Breast epithelium (tissue), 4 donors: ENCODE data around the gene TRAPPC5. TPM values are rescaled to one million over a fixed set of nuclear protein-coding genes. Genes with fewer than 3 reads are reported as not detected.

Source experiments
- DNase-seq, 2 donors: peaks; one replicate each; pipeline ENCODE4 v3.0.0-alpha.2; 2019; ENCODE audit warnings: low spot score in 2 of 2
- H3K27ac ChIP-seq, 2 donors: fragments of 200-600 bp; sonication (generic) in 1 of 2; one replicate each; pipeline ENCODE4 v1.5.1; 2016 to 2019; ENCODE audit warnings: mild to moderate bottlenecking in 1 of 2
- H3K27me3 ChIP-seq, 2 donors: fragments of 200-600 bp; sonication (generic) in 1 of 2; one replicate each; pipeline versions ENCODE4 v1.5.1 to v1.6.0; 2017 to 2019; ENCODE audit warnings: control low read depth in 1 of 2, mild to moderate bottlenecking in 1 of 2
- H3K36me3 ChIP-seq: fragments of 200-600 bp; one replicate; pipeline ENCODE4 v1.5.1; 2019
- H3K4me1 ChIP-seq, 2 donors: fragments of 200-600 bp; sonication (generic); one replicate each; pipeline ENCODE4 v1.5.1; 2016 to 2019; ENCODE audit warnings: control low read depth in 1 of 2
- H3K4me3 ChIP-seq, 3 donors: fragments of 200-600 bp; sonication (generic); 1 replicate in 2 of 3; 2 replicates in 1 of 3; pipeline ENCODE4 v1.5.1; 2016 to 2019; ENCODE audit warnings: mild to moderate bottlenecking in 3 of 3, moderate library complexity in 2 of 3
- H3K9me3 ChIP-seq, 2 donors: fragments of 200-600 bp; sonication (generic) in 1 of 2; one replicate each; pipeline ENCODE4 v1.5.1; 2016 to 2019; ENCODE audit warnings: control low read depth in 1 of 2
- POLR2A ChIP-seq: fragments of 450-650 bp; IDR thresholded peaks from one replicate; pipeline ENCODE4 v1.6.1; 2016; ENCODE audit warnings: antibody characterized with exemption, mild to moderate bottlenecking, moderate library complexity
- POLR2AphosphoS5 ChIP-seq, 3 donors: sonication (generic); formaldehyde crosslinking; IDR thresholded peaks; one replicate each; pipeline ENCODE4 v1.6.1; 2017; ENCODE audit warnings: antibody characterized with exemption in 3 of 3
- intact Hi-C: fragments of 100-400 bp; cut with DNase I; formaldehyde crosslinking; loops from one replicate; pipeline ENCODE4 v1.15.1; 2023; ENCODE audit warnings: low total_unique reads
- total RNA-seq, 3 donors: library from RNA; depleted of rRNA; stranded (reverse); fragments of >200 nt; gene quantifications; one replicate each; pipeline ENCODE4 v1.1.0, GENCODE V29; 2016
- TF ChIP-seq, protein P1 (sequence below), 3 donors: fragments of 450-650 bp; IDR thresholded peaks; one replicate each; pipeline ENCODE4 v1.5.1; 2016 to 2017; ENCODE audit warnings: antibody characterized with exemption in 3 of 3, mild to moderate bottlenecking in 3 of 3, moderate library complexity in 3 of 3

The TRAPPC5 gene
- total RNA-seq, 3 donors from 2014 or later, result 34.7 to 84.0 (median 62.6) TPM

DNA sequence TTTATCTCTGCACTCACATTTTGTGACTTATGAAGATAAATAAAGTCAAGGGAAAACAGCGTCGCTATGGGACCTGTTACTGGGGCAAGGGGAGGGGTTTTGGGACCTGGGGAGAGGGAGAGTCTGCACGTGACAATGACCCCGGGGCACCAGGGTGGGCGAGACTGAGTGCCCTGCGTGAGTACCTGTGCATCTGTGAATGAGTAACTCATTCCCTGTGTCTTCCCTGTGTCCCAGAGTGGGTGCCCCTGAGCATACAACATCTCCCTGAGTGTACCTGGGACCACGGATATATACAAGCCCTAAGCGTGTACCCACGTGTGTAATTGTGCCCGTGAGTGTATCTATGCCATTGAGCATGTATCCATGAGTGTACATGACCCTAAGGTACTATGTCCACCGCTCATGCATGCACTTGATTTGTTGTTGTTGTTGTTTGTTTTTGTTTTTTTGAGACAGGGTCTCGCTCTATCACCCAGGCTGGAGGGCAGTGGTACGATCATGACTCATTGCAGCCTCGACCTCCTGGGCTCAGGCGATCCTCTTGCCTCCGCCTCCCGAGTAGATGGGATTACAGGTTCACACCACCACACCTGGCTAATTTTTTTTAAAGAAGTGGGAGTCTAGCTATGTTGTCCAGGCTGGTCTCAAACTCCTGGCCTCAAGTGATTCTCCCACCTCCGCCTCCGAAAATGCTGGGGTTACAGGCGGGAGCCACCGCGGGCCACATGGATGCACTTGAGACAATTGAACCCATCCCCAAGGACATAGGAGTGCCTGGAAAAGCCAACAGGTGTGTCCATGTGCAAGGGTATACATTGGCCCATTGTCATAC, 645 bp upstream of the TRAPPC5 start:
- intact Hi-C loops, result loop anchor here (10.0 kb wide), 1 partner anchor 115 kb away; no protein-coding TSS in a partner anchor
- peaks cover 0 to 3% of the 10 kb centered on the region in 2 donors for H3K4me1 ChIP-seq
- no peaks in the 10 kb centered on the region for H3K9me3 ChIP-seq
- peak overlapping the region; percentile 96 to 100 (median 97) for H3K4me3 ChIP-seq
- TF ChIP-seq POLR2A, result no peak
- no peak for TF ChIP-seq POLR2AphosphoS5 (IDR thresholded peaks at IDR 0.05)
- TF ChIP-seq, protein P1, sequence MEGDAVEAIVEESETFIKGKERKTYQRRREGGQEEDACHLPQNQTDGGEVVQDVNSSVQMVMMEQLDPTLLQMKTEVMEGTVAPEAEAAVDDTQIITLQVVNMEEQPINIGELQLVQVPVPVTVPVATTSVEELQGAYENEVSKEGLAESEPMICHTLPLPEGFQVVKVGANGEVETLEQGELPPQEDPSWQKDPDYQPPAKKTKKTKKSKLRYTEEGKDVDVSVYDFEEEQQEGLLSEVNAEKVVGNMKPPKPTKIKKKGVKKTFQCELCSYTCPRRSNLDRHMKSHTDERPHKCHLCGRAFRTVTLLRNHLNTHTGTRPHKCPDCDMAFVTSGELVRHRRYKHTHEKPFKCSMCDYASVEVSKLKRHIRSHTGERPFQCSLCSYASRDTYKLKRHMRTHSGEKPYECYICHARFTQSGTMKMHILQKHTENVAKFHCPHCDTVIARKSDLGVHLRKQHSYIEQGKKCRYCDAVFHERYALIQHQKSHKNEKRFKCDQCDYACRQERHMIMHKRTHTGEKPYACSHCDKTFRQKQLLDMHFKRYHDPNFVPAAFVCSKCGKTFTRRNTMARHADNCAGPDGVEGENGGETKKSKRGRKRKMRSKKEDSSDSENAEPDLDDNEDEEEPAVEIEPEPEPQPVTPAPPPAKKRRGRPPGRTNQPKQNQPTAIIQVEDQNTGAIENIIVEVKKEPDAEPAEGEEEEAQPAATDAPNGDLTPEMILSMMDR (IDR thresholded peaks at IDR 0.05), result no peak
- H3K36me3 ChIP-seq, result no peaks in the 10 kb centered on the region
- no peak overlapping the region for H3K27ac ChIP-seq
- no peak for DNase-seq
- H3K27me3 ChIP-seq, result peaks cover 0 to 38% of the 10 kb centered on the region in 2 donors

DNA sequence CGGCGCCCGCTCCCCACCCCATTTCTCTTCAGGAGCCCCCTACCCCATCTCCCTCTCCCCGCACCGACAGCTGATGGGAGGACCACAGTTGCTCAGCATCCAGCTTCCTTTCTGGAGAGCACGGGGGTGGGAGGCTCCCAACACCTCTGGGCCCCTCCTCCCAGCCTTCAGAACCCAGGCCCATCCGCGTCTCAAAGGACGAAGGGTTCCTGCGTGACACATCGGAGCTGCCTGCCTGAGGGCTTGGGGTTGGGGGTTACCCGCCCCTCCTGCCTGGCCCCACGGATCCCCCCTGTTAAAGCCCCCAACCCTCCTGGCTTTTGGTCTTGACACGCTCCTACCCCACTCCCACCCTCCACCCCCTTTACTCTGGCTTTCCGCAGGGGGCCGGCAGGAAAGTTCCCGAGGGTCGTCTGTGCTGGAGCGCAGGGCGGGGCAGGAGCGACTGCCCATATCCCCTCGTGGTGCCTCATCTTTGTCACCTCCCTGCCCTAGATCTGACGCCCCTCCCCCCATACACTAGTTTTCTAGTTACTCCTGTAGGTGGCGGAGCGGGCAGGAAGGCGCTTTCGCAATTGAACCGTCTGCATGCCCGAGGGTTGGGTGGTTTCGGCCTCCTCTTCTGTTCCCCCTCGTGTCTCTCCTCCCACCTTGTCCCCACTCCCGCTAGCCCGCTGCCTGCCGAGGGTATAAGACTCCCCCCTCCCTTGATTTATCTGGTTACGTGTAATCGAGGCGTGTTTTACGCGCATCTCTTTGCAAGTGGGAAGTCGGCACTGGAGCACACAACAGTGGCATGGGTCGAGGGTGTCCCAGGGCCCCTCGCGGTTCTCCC, 924 bp downstream of the TRAPPC5 start:
- TF ChIP-seq POLR2A (no peak), POLR2AphosphoS5 (IDR thresholded peaks at IDR 0.05) (peak; percentile 8 to 33 (median 10))
- TF ChIP-seq, protein P1 (IDR thresholded peaks at IDR 0.05), result peak; percentile 57 to 68 (median 65)
- H3K4me1 ChIP-seq, result peaks cover 0 to 3% of the 10 kb centered on the region in 2 donors
- peaks cover 0 to 31% of the 10 kb centered on the region in 2 donors for H3K27me3 ChIP-seq
- H3K9me3 ChIP-seq, result no peaks in the 10 kb centered on the region
- intact Hi-C loops, result no loop called here
- H3K36me3 ChIP-seq, result no peaks in the 10 kb centered on the region
- H3K4me3 ChIP-seq, result peak overlapping the region; percentile 96 to 100 (median 97)
- H3K27ac ChIP-seq, result peak overlapping the region; percentile 86 to 89
- DNase-seq, result peak; percentile 71 to 80

DNA sequence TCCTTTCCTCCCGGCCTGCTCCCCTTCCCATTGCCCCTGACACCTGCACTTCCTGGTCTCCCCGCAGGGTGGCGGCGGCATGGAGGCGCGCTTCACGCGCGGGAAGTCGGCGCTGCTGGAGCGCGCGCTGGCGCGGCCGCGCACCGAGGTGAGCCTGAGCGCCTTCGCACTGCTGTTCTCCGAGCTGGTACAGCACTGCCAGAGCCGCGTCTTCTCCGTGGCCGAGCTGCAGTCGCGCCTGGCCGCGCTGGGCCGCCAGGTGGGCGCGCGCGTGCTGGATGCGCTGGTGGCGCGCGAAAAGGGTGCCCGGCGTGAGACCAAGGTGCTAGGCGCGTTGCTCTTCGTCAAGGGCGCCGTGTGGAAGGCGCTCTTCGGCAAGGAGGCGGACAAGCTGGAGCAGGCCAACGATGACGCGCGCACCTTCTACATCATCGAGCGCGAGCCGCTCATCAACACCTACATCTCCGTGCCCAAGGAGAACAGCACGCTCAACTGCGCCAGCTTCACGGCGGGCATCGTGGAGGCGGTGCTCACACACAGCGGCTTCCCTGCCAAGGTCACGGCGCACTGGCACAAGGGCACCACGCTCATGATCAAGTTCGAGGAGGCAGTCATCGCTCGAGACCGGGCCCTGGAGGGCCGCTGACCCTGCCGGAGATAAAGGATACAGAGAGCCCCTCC, 1.7 kb downstream of the TRAPPC5 start:
- intact Hi-C loops, result no loop called here

DNA sequence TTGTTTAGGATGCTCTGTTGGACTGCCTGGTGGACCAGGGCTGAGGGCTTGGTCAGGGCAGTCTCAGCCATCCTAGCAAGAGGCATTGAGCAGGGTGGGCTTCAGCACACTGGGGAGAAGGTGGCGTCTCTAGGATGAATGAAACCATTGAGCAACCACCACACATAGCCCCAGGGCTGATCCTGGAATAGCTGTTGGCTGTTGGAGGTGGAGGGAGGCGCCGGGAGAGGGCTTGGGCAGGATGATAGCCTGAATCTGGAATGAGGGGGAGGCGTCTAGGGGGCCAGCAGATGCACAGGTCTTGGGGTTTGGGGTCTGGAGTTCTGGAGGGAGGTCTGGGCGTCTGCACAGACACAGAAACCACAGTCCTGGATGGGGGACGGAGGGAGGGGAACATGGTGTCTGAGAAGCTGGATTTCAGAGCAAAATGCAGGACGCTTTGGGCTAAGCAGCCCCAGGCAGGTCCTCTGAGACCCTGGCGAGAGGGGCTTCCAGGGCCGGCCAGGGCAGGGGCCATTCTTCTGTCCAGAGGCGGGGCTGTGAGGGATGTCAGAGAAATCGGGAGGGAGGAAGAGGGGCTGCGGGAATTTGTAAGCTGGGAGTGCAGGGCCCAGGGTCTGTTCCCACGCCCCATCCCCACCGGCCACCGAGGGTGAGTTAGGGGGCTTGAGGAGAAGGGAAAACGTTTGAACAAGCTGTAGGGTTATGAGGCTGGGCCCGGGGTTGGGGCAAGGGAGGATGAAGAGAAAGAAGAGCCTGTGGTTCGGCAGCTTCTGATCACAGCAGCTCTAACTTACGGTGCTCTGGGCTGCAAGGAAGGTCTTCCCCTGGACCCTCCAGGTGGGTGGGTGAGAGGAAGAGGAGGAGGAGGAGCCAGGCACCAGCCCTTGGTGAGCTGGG, 5.2 kb downstream of the TRAPPC5 start:
- intact Hi-C loops, result no loop called here

More for the DNA sequence above, 1.7 kb downstream of the TRAPPC5 start:
- Histone ChIP-seq H3K9me3 (no peaks in the 10 kb centered on the region), H3K4me3 (peak overlapping the region; percentile 96 to 100 (median 97)), H3K4me1 (peaks cover 0 to 3% of the 10 kb centered on the region in 2 donors), H3K27me3 (peaks cover 0 to 27% of the 10 kb centered on the region in 2 donors), H3K36me3 (no peaks in the 10 kb centered on the region), H3K27ac (peak overlapping the region; percentile 43 to 86)
- DNase-seq, result no peak
- no peak for TF ChIP-seq POLR2A
- no peak for TF ChIP-seq POLR2AphosphoS5 (IDR thresholded peaks at IDR 0.05)
- TF ChIP-seq, protein P1 (IDR thresholded peaks at IDR 0.05), result no peak

More for the DNA sequence above, 5.2 kb downstream of the TRAPPC5 start:
- TF ChIP-seq, protein P1 (IDR thresholded peaks at IDR 0.05), result no peak
- Histone ChIP-seq H3K27me3 (peaks cover 0 to 18% of the 10 kb centered on the region in 2 donors), H3K36me3 (no peaks in the 10 kb centered on the region), H3K27ac (no peak overlapping the region), H3K9me3 (no peaks in the 10 kb centered on the region), H3K4me1 (no peaks in the 10 kb centered on the region), H3K4me3 (no peak overlapping the region)
- no peak for DNase-seq
